Ovary (tissue), 3 donors: ENCODE data around the gene MALRD1.

Experiments used
- CTCF ChIP-seq, 3 donors: fragments of 450-650 bp in 2 of 3; fragments of 200-600 bp in 1 of 3; IDR thresholded peaks; one replicate each; pipeline versions ENCODE4 v1.5.1 to v1.8.0; 2016 to 2022; ENCODE audit warnings: antibody characterized with exemption in 3 of 3, mild to moderate bottlenecking in 1 of 3
- POLR2A ChIP-seq: fragments of 450-650 bp; IDR thresholded peaks from one replicate; pipeline ENCODE4 v1.6.1; 2017; ENCODE audit warnings: antibody characterized with exemption, mild to moderate bottlenecking, moderate library complexity
- donor health status: DM: no; HTN: no; CAD: no.

GRCh38 chr10:19638896-19639233 lies 590.3 kb downstream of the MALRD1 start:
- TF ChIP-seq CTCF (IDR thresholded peaks at IDR 0.05) = no peak
- no peak for TF ChIP-seq POLR2A
